CD4-positive, alpha-beta T cell treated with Interleukin-21 for 1 hour (primary cell): ENCODE results near the gene LAMB3.
A peak's percentile ranks its signal among the peaks of the same experiment; 100 is the strongest.

ENCODE experiments used
- DNase-seq: peaks from one replicate; pipeline ENCODE4 v3.0.0-alpha.2; 2020

LAMB3 gene

GRCh38 chr1:209594440-209594839, 57.8 kb downstream of the LAMB3 start:
- no peak for DNase-seq

- DNase-seq: no peak
These were observed 58.5 kb downstream of the LAMB3 start for GRCh38 chr1:209593747-209594146.

- no peak for DNase-seq
These were observed 61.8 kb downstream of the LAMB3 start for GRCh38 chr1:209590405-209590804.

- DNase-seq: no peak
These were observed 62.4 kb downstream of the LAMB3 start for GRCh38 chr1:209589863-209590262.

- DNase-seq: no peak
These were observed 62.8 kb downstream of the LAMB3 start for GRCh38 chr1:209589440-209589839.

- DNase-seq: no peak
These were observed 64.4 kb downstream of the LAMB3 start for GRCh38 chr1:209587789-209588188.

- no peak for DNase-seq
These were observed 65.9 kb downstream of the LAMB3 start for GRCh38 chr1:209586221-209586740.

GRCh38 chr1:209585672-209586071, 66.6 kb downstream of the LAMB3 start:
- no peak for DNase-seq

GRCh38 chr1:209585197-209585596, 67.0 kb downstream of the LAMB3 start:
- no peak for DNase-seq

GRCh38 chr1:209584231-209584672, 68.0 kb downstream of the LAMB3 start:
- no peak for DNase-seq

- no peak for DNase-seq
These were observed 68.8 kb downstream of the LAMB3 start, which contains the start of gene CAMK1G for GRCh38 chr1:209583408-209583807. Gene CAMK1G, plus strand, starts transcription at chr1:209583714. Its CDS starts 11,270 bp downstream, at chr1:209594984.

- no peak for DNase-seq
These were observed 71.6 kb downstream of the LAMB3 start for GRCh38 chr1:209580577-209580976.

- no peak for DNase-seq
These were observed 74.9 kb downstream of the LAMB3 start for GRCh38 chr1:209577346-209577745.

GRCh38 chr1:209576392-209577197, 75.6 kb downstream of the LAMB3 start:
- DNase-seq: peak; percentile 67

GRCh38 chr1:209570743-209571142, 81.5 kb downstream of the LAMB3 start:
- DNase-seq: no peak

- DNase-seq: peak; percentile 73
These were observed 82.6 kb downstream of the LAMB3 start for GRCh38 chr1:209569455-209570207.

- no peak for DNase-seq
These were observed 84.5 kb downstream of the LAMB3 start for GRCh38 chr1:209567698-209568175.

GRCh38 chr1:209565759-209566678, 86.2 kb downstream of the LAMB3 start:
- DNase-seq: peak; percentile 75
